ENCODE measurements around the gene ZNF862.

DNA sequence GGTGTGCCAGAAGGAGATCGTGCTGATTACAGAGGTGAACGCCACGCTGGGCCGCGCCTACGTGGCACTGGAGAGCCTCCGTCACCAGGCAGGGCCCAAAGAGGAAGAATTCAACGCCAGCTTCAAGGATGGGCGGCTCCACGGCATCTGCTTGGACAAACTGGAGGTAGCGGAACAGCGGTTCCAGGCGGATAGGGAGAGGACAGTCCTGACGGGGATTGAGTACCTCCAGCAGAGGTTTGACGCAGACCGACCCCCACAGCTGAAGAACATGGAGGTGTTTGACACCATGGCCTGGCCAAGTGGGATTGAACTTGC, 23.5 kb downstream of the ZNF862 start:
- TF ChIP-seq, protein P1, sequence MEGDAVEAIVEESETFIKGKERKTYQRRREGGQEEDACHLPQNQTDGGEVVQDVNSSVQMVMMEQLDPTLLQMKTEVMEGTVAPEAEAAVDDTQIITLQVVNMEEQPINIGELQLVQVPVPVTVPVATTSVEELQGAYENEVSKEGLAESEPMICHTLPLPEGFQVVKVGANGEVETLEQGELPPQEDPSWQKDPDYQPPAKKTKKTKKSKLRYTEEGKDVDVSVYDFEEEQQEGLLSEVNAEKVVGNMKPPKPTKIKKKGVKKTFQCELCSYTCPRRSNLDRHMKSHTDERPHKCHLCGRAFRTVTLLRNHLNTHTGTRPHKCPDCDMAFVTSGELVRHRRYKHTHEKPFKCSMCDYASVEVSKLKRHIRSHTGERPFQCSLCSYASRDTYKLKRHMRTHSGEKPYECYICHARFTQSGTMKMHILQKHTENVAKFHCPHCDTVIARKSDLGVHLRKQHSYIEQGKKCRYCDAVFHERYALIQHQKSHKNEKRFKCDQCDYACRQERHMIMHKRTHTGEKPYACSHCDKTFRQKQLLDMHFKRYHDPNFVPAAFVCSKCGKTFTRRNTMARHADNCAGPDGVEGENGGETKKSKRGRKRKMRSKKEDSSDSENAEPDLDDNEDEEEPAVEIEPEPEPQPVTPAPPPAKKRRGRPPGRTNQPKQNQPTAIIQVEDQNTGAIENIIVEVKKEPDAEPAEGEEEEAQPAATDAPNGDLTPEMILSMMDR (IDR thresholded peaks at IDR 0.05), result no peak
- TF ChIP-seq POLR2A (IDR thresholded peaks at IDR 0.05), result no peak

Data from Peyer's patch (tissue), 4 donors.